Gastrocnemius medialis (tissue), 4 donors: ENCODE results near the gene TSPAN15. TPM values are rescaled to one million over a fixed set of nuclear protein-coding genes. Genes with fewer than 3 reads are reported as not detected.

Experiments
- ATAC-seq, 2 donors: fragments of 150-250 bp; one replicate each; pipeline ENCODE4 v1.9.1; 2016
- DNase-seq, 2 donors: peaks; one replicate each; pipeline ENCODE4 v3.0.0-alpha.2; 2019
- H3K27ac ChIP-seq, 4 donors: fragments of 200-600 bp; sonication (generic); 1 replicate in 1 of 4; 2 replicates in 3 of 4; pipeline ENCODE4 v1.5.1; 2016 to 2018; ENCODE audit warnings: mild to moderate bottlenecking in 2 of 4, moderate library complexity in 1 of 4
- H3K27me3 ChIP-seq, 3 donors: fragments of 200-600 bp; sonication (generic) in 2 of 3; 1 replicate in 1 of 3; 2 replicates in 2 of 3; pipeline versions ENCODE4 v1.5.1 to v1.6.0; 2016 to 2019; ENCODE audit warnings: mild to moderate bottlenecking in 1 of 3, moderate library complexity in 1 of 3
- H3K36me3 ChIP-seq, 2 donors: fragments of 200-600 bp; sonication (generic) in 1 of 2; one replicate each; pipeline ENCODE4 v1.5.1; 2017 to 2018
- H3K4me1 ChIP-seq, 2 donors: fragments of 200-600 bp; sonication (generic) in 1 of 2; one replicate each; pipeline ENCODE4 v1.5.1; 2016 to 2017; ENCODE audit warnings: mild to moderate bottlenecking in 2 of 2
- H3K4me3 ChIP-seq, 4 donors: fragments of 200-600 bp; sonication (generic) in 3 of 4; 1 replicate in 1 of 4; 2 replicates in 3 of 4; pipeline ENCODE4 v1.5.1; 2016 to 2019; ENCODE audit warnings: mild to moderate bottlenecking in 2 of 4
- H3K9me3 ChIP-seq, 3 donors: fragments of 200-600 bp; sonication (generic) in 2 of 3; 1 replicate in 1 of 3; 2 replicates in 2 of 3; pipeline ENCODE4 v1.5.1; 2016 to 2019
- CTCF ChIP-seq, 5 experiments: fragments of 450-650 bp in 3 of 5; fragments of 200-600 bp in 2 of 5; sonication (generic) in 2 of 5; IDR thresholded peaks in 4 of 5; conservative IDR thresholded peaks in 1 of 5; 1 replicate in 4 of 5; 2 replicates in 1 of 5; pipeline ENCODE4 v1.5.1; 2016 to 2019; ENCODE audit warnings: antibody characterized with exemption in 5 of 5, mild to moderate bottlenecking in 3 of 5, moderate library complexity in 3 of 5
- POLR2A ChIP-seq, 2 donors: fragments of 450-650 bp; IDR thresholded peaks; one replicate each; pipeline ENCODE4 v1.6.1; 2017; ENCODE audit warnings: antibody characterized with exemption in 2 of 2, mild to moderate bottlenecking in 2 of 2, moderate library complexity in 2 of 2
- in situ Hi-C, 4 donors: fragments of 200-750 bp; cut with MboI; loops; one replicate each; pipeline versions ENCODE4 v1.15.0 to v1.8.0; 2017; ENCODE audit warnings: low sequenced_read_pairs in 4 of 4
- intact Hi-C: fragments of 100-400 bp; cut with DNase I; formaldehyde crosslinking; loops from one replicate; pipeline ENCODE4 v1.15.1; 2023; ENCODE audit warnings: low total_unique reads
- total RNA-seq, 4 donors: library from RNA; depleted of rRNA; stranded (reverse); fragments of >200 nt; gene quantifications; one replicate each; pipeline versions ENCODE4 v1.1.0 to v1.2.3, GENCODE V29; 2016

Gene TSPAN15
- total RNA-seq, 4 donors from 2014 or later, result 7.9 to 21.0 (median 11.8) TPM

DNA sequence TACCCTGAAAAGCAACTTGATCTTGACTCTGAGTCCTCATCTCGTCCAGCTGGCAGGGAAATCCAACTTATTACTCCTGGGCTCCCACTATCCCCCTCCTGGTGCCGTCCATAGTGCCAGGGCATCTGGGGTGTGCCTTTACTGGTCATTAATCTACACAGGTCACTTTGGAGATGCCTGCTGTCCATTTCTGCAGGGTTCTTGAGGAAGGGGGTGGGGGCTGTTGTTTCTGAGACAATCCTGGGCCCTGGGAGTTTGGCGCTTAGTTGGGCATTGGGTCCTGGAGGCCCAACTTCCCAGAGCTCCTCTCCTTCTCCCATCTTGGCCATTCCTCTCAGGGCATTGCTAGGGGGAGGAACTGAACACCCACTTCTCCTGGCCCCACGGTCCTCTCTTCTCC is 28.6 kb upstream of the TSPAN15 start:
- in situ Hi-C loops (loop anchor here in 2 of 4 donors (10.0 to 25.0 kb wide), 2 partner anchors 212 to 435 kb away; partner anchors contain the start of genes FAM241B (in 1 of the 2) and KIFBP (in 1 of the 2)), intact Hi-C loops (loop anchor here (1.0 to 5.0 kb wide), 2 partner anchors 13 to 210 kb away; partner anchors contain the start of gene FAM241B)
- Histone ChIP-seq H3K4me1 (peaks cover 0 to 5% of the 10 kb centered on the region in 2 donors), H3K27ac (peak overlapping the region in 1 of 4 donors; percentile 60), H3K4me3 (no peak overlapping the region), H3K36me3 (no peaks in the 10 kb centered on the region), H3K9me3 (no peaks in the 10 kb centered on the region), H3K27me3 (no peaks in the 10 kb centered on the region)
- DNase-seq (peak in 1 of 2 donors; percentile 5), ATAC-seq (no peak)
- TF ChIP-seq POLR2A (IDR thresholded peaks at IDR 0.05), result no peak
- no peak for TF ChIP-seq CTCF (IDR thresholded peaks at IDR 0.05 in 4 of 5, conservative IDR thresholded peaks at IDR 0.05 in 1 of 5)

DNA sequence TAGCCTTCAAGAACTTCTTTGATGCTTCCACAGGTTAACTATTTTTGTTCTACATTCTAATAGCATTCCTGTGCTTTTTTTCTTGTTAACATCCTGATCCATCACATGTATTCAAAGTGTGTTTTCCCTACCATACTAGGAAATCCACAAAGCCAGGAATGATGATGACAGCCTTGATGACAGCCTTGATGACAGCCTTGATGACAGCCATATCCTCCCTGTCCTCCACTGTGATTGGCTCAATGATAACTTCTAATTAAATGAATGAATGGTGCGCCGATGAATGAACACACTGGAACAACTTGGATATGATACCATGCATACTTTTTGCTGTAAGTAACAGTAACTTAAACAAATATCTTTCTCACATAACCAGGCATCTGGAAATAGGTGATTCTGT is 26.2 kb upstream of the TSPAN15 start:
- no peak for TF ChIP-seq CTCF (IDR thresholded peaks at IDR 0.05 in 4 of 5, conservative IDR thresholded peaks at IDR 0.05 in 1 of 5)
- TF ChIP-seq POLR2A (IDR thresholded peaks at IDR 0.05), result no peak
- no peaks in the 10 kb centered on the region for H3K36me3 ChIP-seq
- DNase-seq (no peak), ATAC-seq (no peak)
- intact Hi-C loops, result no loop called here
- H3K27ac ChIP-seq, result no peak overlapping the region
- H3K4me3 ChIP-seq, result no peak overlapping the region
- peaks cover 0 to 5% of the 10 kb centered on the region in 2 donors for H3K4me1 ChIP-seq
- H3K9me3 ChIP-seq, result no peaks in the 10 kb centered on the region
- in situ Hi-C loops, result loop anchor here in 3 of 4 donors (5.0 to 25.0 kb wide), 3 partner anchors 82 to 212 kb away; partner anchors contain the start of gene FAM241B (in 2 of the 3)
- no peaks in the 10 kb centered on the region for H3K27me3 ChIP-seq

GRCh38 chr10:69425511-69426298 is 25.6 kb upstream of the TSPAN15 start:
- no peaks in the 10 kb centered on the region for H3K27me3 ChIP-seq
- peak overlapping the region in 1 of 4 donors; percentile 30 for H3K27ac ChIP-seq
- H3K36me3 ChIP-seq, result no peaks in the 10 kb centered on the region
- peaks cover 0 to 5% of the 10 kb centered on the region in 2 donors for H3K4me1 ChIP-seq
- no peak for ATAC-seq
- H3K4me3 ChIP-seq, result no peak overlapping the region
- in situ Hi-C loops (loop anchor here in 3 of 4 donors (5.0 to 25.0 kb wide), 3 partner anchors 82 to 212 kb away; partner anchors contain the start of gene FAM241B (in 2 of the 3)), intact Hi-C loops (loop anchor here (2.0 kb wide), 1 partner anchor 25 kb away; the partner anchor contains the start of gene TSPAN15)
- H3K9me3 ChIP-seq, result no peaks in the 10 kb centered on the region
- TF ChIP-seq CTCF (IDR thresholded peaks at IDR 0.05 in 4 of 5, conservative IDR thresholded peaks at IDR 0.05 in 1 of 5) (no peak), POLR2A (IDR thresholded peaks at IDR 0.05) (no peak)
- peak in 1 of 2 donors; percentile 2 for DNase-seq

DNA sequence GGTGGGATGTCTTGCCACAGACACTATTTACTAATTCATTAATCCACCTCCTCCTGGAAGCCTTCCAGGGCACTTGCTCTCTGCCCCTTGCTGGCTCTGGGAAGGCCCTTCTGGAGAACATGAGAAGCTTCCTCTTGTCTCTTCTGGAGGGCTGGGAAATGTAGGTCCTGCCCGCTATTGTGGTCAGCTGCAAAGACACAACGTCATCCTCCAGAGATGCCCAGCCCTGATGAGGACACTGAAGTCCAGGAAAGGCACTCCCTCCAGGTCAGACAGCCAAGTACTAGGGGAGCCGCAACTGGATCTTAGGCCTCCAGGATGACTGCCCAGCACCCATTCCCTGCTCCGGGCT is 24.9 kb upstream of the TSPAN15 start:
- intact Hi-C loops, result loop anchor here (2.0 kb wide), 1 partner anchor 24 kb away; the partner anchor contains the start of gene TSPAN15
- TF ChIP-seq CTCF (IDR thresholded peaks at IDR 0.05 in 4 of 5, conservative IDR thresholded peaks at IDR 0.05 in 1 of 5), result no peak
- no peak for TF ChIP-seq POLR2A (IDR thresholded peaks at IDR 0.05)
- no peak for ATAC-seq
- Histone ChIP-seq H3K27me3 (no peaks in the 10 kb centered on the region), H3K4me3 (no peak overlapping the region), H3K36me3 (no peaks in the 10 kb centered on the region), H3K9me3 (no peaks in the 10 kb centered on the region), H3K4me1 (peaks cover 0 to 5% of the 10 kb centered on the region in 2 donors), H3K27ac (peak overlapping the region in 1 of 4 donors; percentile 30)
- DNase-seq, result no peak
- in situ Hi-C loops, result loop anchor here in 3 of 4 donors (5.0 to 25.0 kb wide), 3 partner anchors 81 to 211 kb away; partner anchors contain the start of gene FAM241B (in 2 of the 3)
